ENCODE results near the gene HAND1. TPM values are rescaled to one million over a fixed set of nuclear protein-coding genes. Genes with fewer than 3 reads are reported as not detected.

HAND1 gene
- total and polyA plus RNA-seq, 11 donors, result 22.4 to 44.8 (median 33.9) TPM

- peak; percentile 74 to 85 (median 77) for DNase-seq
- Histone ChIP-seq H3K4me3 (no peak overlapping the region), H3K27me3 (peaks cover 2 to 43% (median 25%) of the 10 kb centered on the region in 9 donors), H3K36me3 (no peaks in the 10 kb centered on the region), H3K4me1 (peaks cover 0 to 18% (median 4%) of the 10 kb centered on the region in 12 donors), H3K27ac (peak overlapping the region in 3 of 12 donors; percentile 41 to 60 (median 48)), H3K9me3 (no peaks in the 10 kb centered on the region)
- WGBS, 4 donors, result 33 to 41% (median 36%) methylated on average over 16 to 18 of the region's 18 CpGs
- intact Hi-C loops (cut with DNase I), result loop anchor here in 9 of 10 donors (1.0 to 2.0 kb wide), 4 partner anchors 45 to 143 kb away; no protein-coding TSS in a partner anchor
- no peak for TF ChIP-seq POLR2A (IDR thresholded peaks at IDR 0.05)
- peak; percentile 87 to 96 (median 95) for TF ChIP-seq CTCF (IDR thresholded peaks at IDR 0.05)
- ATAC-seq, result peak; percentile 79 to 92 (median 92)
These were observed 10.2 kb downstream of the HAND1 start for GRCh38 chr5:154467655-154468354.

GRCh38 chr5:154466671-154467070 lies 11.4 kb downstream of the HAND1 start:
- H3K4me3 ChIP-seq, result no peak overlapping the region
- H3K27me3 ChIP-seq, result peaks cover 0 to 31% (median 15%) of the 10 kb centered on the region in 9 donors
- H3K9me3 ChIP-seq, result no peaks in the 10 kb centered on the region
- peaks cover 0 to 12% (median 0%) of the 10 kb centered on the region in 12 donors for H3K4me1 ChIP-seq
- intact Hi-C loops (cut with DNase I), result loop anchor here in 8 of 10 donors (1.0 to 2.0 kb wide), 4 partner anchors 44 to 144 kb away; no protein-coding TSS in a partner anchor
- DNase-seq, result no peak
- TF ChIP-seq CTCF (IDR thresholded peaks at IDR 0.05), result no peak
- no peak for TF ChIP-seq POLR2A (IDR thresholded peaks at IDR 0.05)
- WGBS, 4 donors, result 86 to 91% (median 91%) methylated on average over 5 of the region's 5 CpGs
- no peak overlapping the region for H3K27ac ChIP-seq
- no peak for ATAC-seq
- peaks cover 0 to 1% (median 0%) of the 10 kb centered on the region in 9 donors for H3K36me3 ChIP-seq

GRCh38 chr5:154466147-154466546 lies 11.9 kb downstream of the HAND1 start:
- Histone ChIP-seq H3K4me3 (no peak overlapping the region), H3K27ac (no peak overlapping the region), H3K27me3 (peaks cover 0 to 26% (median 10%) of the 10 kb centered on the region in 9 donors), H3K4me1 (peaks cover 0 to 12% (median 0%) of the 10 kb centered on the region in 12 donors), H3K9me3 (no peaks in the 10 kb centered on the region), H3K36me3 (peaks cover 0 to 5% (median 0%) of the 10 kb centered on the region in 9 donors)
- DNase-seq, result no peak
- no peak for ATAC-seq
- intact Hi-C loops (cut with DNase I), result loop anchor here in 5 of 10 donors (2.0 kb wide), 3 partner anchors 43 to 145 kb away; no protein-coding TSS in a partner anchor
- TF ChIP-seq POLR2A (IDR thresholded peaks at IDR 0.05) (no peak), CTCF (IDR thresholded peaks at IDR 0.05) (no peak)
- WGBS, 4 donors, result 71 to 78% (median 76%) methylated on average over 5 of the region's 5 CpGs

- Histone ChIP-seq H3K4me3 (no peak overlapping the region), H3K27ac (no peak overlapping the region), H3K27me3 (peaks cover 0 to 16% (median 8%) of the 10 kb centered on the region in 9 donors), H3K9me3 (no peaks in the 10 kb centered on the region), H3K36me3 (peaks cover 0 to 10% (median 0%) of the 10 kb centered on the region in 9 donors), H3K4me1 (peaks cover 0 to 7% (median 0%) of the 10 kb centered on the region in 12 donors)
- ATAC-seq (no peak), DNase-seq (no peak)
- 59 to 75% (median 73%) methylated on average over 6 of the region's 6 CpGs for WGBS, 4 donors
- intact Hi-C loops (cut with DNase I), result loop anchor here in 1 of 10 donors (2.0 kb wide), 1 partner anchor 144 kb away; no protein-coding TSS in a partner anchor
- TF ChIP-seq POLR2A (IDR thresholded peaks at IDR 0.05), result no peak
- TF ChIP-seq CTCF (IDR thresholded peaks at IDR 0.05), result no peak
These were observed 12.9 kb downstream of the HAND1 start for GRCh38 chr5:154465169-154465568.
